Loucy (cell line): ENCODE data around the gene COL8A1.
"Not testable (repeated sequence)": the region's sequence is repeated elsewhere in the genome, so short reads cannot be mapped to it uniquely, and the experiment has no call there.

Experiments used
- H2AFZ ChIP-seq: fragments of 200-600 bp; sonication (generic); 2 replicates; pipeline ENCODE4 v1.6.0; 2016; ENCODE audit warnings: antibody characterized with exemption, mild to moderate bottlenecking, low read length, moderate library complexity
- H3F3A ChIP-seq: fragments of 200-600 bp; 2 replicates; pipeline ENCODE4 v1.6.0; 2016; ENCODE audit warnings: antibody characterized with exemption, low read depth, mild to moderate bottlenecking
- H3K27me3 ChIP-seq: fragments of 200-600 bp; sonication (generic); 2 replicates; pipeline ENCODE4 v1.6.1; 2014; ENCODE audit warnings: low read length, mild to moderate bottlenecking; ENCODE audit not compliant: insufficient read depth, poor library complexity, severe bottlenecking
- H3K36me3 ChIP-seq: fragments of 200-600 bp; sonication (generic); 2 replicates; pipeline ENCODE4 v1.6.1; 2016; ENCODE audit warnings: low read length; ENCODE audit not compliant: insufficient read depth
- H3K4me1 ChIP-seq: fragments of 200-600 bp; sonication (generic); 2 replicates; pipeline ENCODE4 v1.5.1; 2014; ENCODE audit warnings: low read length, mild to moderate bottlenecking; ENCODE audit not compliant: insufficient read depth, poor library complexity, severe bottlenecking
- H3K4me2 ChIP-seq: fragments of 200-600 bp; sonication (generic); 2 replicates; pipeline ENCODE4 v1.6.0; 2014; ENCODE audit warnings: antibody characterized with exemption, low read length, low read depth, mild to moderate bottlenecking; ENCODE audit not compliant: poor library complexity, severe bottlenecking
- H3K4me3 ChIP-seq: fragments of 200-600 bp; sonication (generic); 2 replicates; pipeline ENCODE4 v1.5.1; 2014; ENCODE audit warnings: low read length, mild to moderate bottlenecking, mixed read lengths; ENCODE audit not compliant: poor library complexity, severe bottlenecking
- H3K79me2 ChIP-seq: fragments of 200-600 bp; sonication (generic); 2 replicates; pipeline ENCODE4 v1.6.1; 2014; ENCODE audit warnings: low read length; ENCODE audit not compliant: insufficient read depth
- H3K9ac ChIP-seq: fragments of 200-600 bp; sonication (generic); 2 replicates; pipeline ENCODE4 v1.6.0; 2014; ENCODE audit warnings: mild to moderate bottlenecking, low read depth, low read length, moderate library complexity; ENCODE audit not compliant: poor library complexity, severe bottlenecking
- H3K9me2 ChIP-seq: fragments of 200-600 bp; sonication (generic); replicated peaks from 2 replicates; pipeline ENCODE4 v1.6.1; 2016; ENCODE audit warnings: low read depth, low read length, mixed read lengths
- H3K9me3 ChIP-seq: fragments of 200-600 bp; sonication (generic); 2 replicates; pipeline ENCODE4 v1.6.1; 2014; ENCODE audit warnings: mild to moderate bottlenecking, antibody characterized with exemption, low read length, low read depth; ENCODE audit not compliant: insufficient read depth
- H4K20me1 ChIP-seq: fragments of 200-600 bp; sonication (generic); 2 replicates; pipeline ENCODE4 v1.6.0; 2014; ENCODE audit warnings: antibody characterized with exemption, low read length, mild to moderate bottlenecking; ENCODE audit not compliant: insufficient read depth, poor library complexity, severe bottlenecking
- CTCF ChIP-seq: fragments of 200-600 bp; sonication (generic); conservative IDR thresholded peaks from 2 replicates; pipeline ENCODE4 v1.5.1; 2014; ENCODE audit warnings: mild to moderate bottlenecking, antibody characterized with exemption, low read length
- EZH2phosphoT487 ChIP-seq: fragments of 200-600 bp; IDR thresholded peaks from 2 replicates; pipeline ENCODE4 v1.6.1; 2018; ENCODE audit warnings: antibody characterized with exemption, mild to moderate bottlenecking, moderate library complexity, borderline replicate concordance

Gene COL8A1

GRCh38 chr3:99839613-99840012, 201.2 kb downstream of the COL8A1 start:
- Histone ChIP-seq H3K27me3 (no peaks in the 10 kb centered on the region), H3K4me2 (no peak overlapping the region), H3F3A (no peaks in the 10 kb centered on the region), H3K4me1 (no peaks in the 10 kb centered on the region), H3K36me3 (no peaks in the 10 kb centered on the region), H2AFZ (no peak overlapping the region), H3K9me3 (no peaks in the 10 kb centered on the region), H3K9ac (no peak overlapping the region), H3K4me3 (no peak overlapping the region), H3K9me2 (no peaks in the 10 kb centered on the region), H3K79me2 (no peaks in the 10 kb centered on the region; the same call in 1 of the 2 replicates), H4K20me1 (no peaks in the 10 kb centered on the region)
- TF ChIP-seq CTCF = no peak
- TF ChIP-seq EZH2phosphoT487 = no peak

DNA sequence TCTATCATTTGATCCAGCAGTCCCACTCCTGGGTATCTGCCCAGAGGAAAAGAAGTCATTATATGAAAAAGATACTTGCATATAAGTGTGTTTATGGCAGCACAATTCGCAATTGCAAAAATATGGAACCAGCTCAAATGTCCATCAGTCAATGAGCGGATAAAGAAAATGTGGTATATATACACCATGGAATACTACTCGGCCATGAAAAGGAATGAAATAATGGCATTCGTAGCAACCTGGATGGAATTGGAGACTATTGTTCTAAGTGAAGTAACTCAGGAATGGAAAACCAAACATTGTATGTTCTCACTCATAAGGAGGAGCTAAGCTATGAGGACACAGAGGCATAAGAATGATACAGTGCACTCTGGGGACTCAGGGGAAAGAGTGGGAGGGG, 203.6 kb downstream of the COL8A1 start:
- H3K9me3 ChIP-seq, H3K4me3 ChIP-seq, H3K4me1 ChIP-seq, H3K4me2 ChIP-seq, H4K20me1 ChIP-seq, H3K9me2 ChIP-seq, H3K9ac ChIP-seq, H3K36me3 ChIP-seq, H3K79me2 ChIP-seq, H3K27me3 ChIP-seq, H2AFZ ChIP-seq, H3F3A ChIP-seq: not testable (repeated sequence)

- H3K9ac ChIP-seq = no peak overlapping the region
- no peaks in the 10 kb centered on the region for H3K9me2 ChIP-seq
- no peaks in the 10 kb centered on the region for H4K20me1 ChIP-seq
- no peak overlapping the region for H3K4me3 ChIP-seq
- no peaks in the 10 kb centered on the region for H3K79me2 ChIP-seq
- no peaks in the 10 kb centered on the region for H3K9me3 ChIP-seq
- H3K27me3 ChIP-seq = no peaks in the 10 kb centered on the region
- peaks cover 3% of the 10 kb centered on the region for H3K4me1 ChIP-seq
- no peak for TF ChIP-seq EZH2phosphoT487
- peak; percentile 85 for TF ChIP-seq CTCF
- no peaks in the 10 kb centered on the region for H3K36me3 ChIP-seq
- no peak overlapping the region for H2AFZ ChIP-seq
- no peak overlapping the region for H3K4me2 ChIP-seq
- no peaks in the 10 kb centered on the region for H3F3A ChIP-seq
These were observed 204.6 kb downstream of the COL8A1 start for GRCh38 chr3:99842826-99843589.
